HepG2 (cell line): ENCODE measurements around the gene TEDC1. TPM values are rescaled to one million over a fixed set of nuclear protein-coding genes. Genes with fewer than 3 reads are reported as not detected.

Experiments
- ASH2L ChIP-seq: fragments of 300-600, 200-600 bp; sonication (generic); IDR thresholded peaks from 2 replicates; pipeline ENCODE4 v1.7.0; 2017; ENCODE audit warnings: low read depth, mild to moderate bottlenecking, moderate library complexity, mixed read lengths, low read length; ENCODE audit not compliant: insufficient read length
- BORCS8-MEF2B ChIP-seq: sonication (generic); formaldehyde crosslinking; IDR thresholded peaks from 2 replicates; pipeline ENCODE4 v1.8.0; 2022; ENCODE audit warnings: mild to moderate bottlenecking, missing genetic modification reagents
- GPBP1L1 ChIP-seq: sonication (generic); formaldehyde crosslinking; IDR thresholded peaks from 2 replicates; pipeline ENCODE4 v1.5.0; 2020; ENCODE audit warnings: mild to moderate bottlenecking, missing genetic modification reagents
- HMGXB4 ChIP-seq, 2 experiments: sonication (generic) in 1 of 2; formaldehyde crosslinking in 1 of 2; IDR thresholded peaks; 2 replicates each; pipeline versions ENCODE4 v1.4.0 to v1.6.1; 2018 to 2020; ENCODE audit warnings: missing genetic modification reagents in 2 of 2, borderline replicate concordance in 1 of 2, low read depth in 1 of 2, mild to moderate bottlenecking in 1 of 2, missing biosample characterization in 1 of 2
- PBX3 ChIP-seq: sonication (generic); formaldehyde crosslinking; IDR thresholded peaks from 2 replicates; pipeline ENCODE4 v1.8.1; 2023; ENCODE audit warnings: missing genetic modification reagents, inconsistent platforms, borderline replicate concordance
- SALL1 ChIP-seq: sonication (generic); formaldehyde crosslinking; IDR thresholded peaks from 2 replicates; pipeline ENCODE4 v1.8.0; 2022; ENCODE audit warnings: mild to moderate bottlenecking, missing genetic modification reagents
- SNAPC2 ChIP-seq: sonication (generic); formaldehyde crosslinking; IDR thresholded peaks from 2 replicates; pipeline ENCODE4 v1.8.1; 2022; ENCODE audit warnings: mild to moderate bottlenecking, missing genetic modification reagents
- TFDP2 ChIP-seq: sonication (generic); formaldehyde crosslinking; IDR thresholded peaks from 2 replicates; pipeline ENCODE4 v1.4.0; 2020; ENCODE audit warnings: missing genetic modification reagents
- ZBED4 ChIP-seq: sonication (generic); formaldehyde crosslinking; IDR thresholded peaks from 2 replicates; pipeline ENCODE4 v1.4.0; 2020; ENCODE audit warnings: missing genetic modification reagents, borderline replicate concordance
- ZBTB20 ChIP-seq: sonication (generic); formaldehyde crosslinking; IDR thresholded peaks from 2 replicates; pipeline ENCODE4 v1.8.1; 2023; ENCODE audit warnings: missing genetic modification reagents, low read depth, mild to moderate bottlenecking, borderline replicate concordance
- ZNF124 ChIP-seq: sonication (generic); formaldehyde crosslinking; IDR thresholded peaks from 2 replicates; pipeline ENCODE4 v1.4.0; 2020; ENCODE audit warnings: missing genetic modification reagents
- ZNF160 ChIP-seq: sonication (generic); formaldehyde crosslinking; IDR thresholded peaks from 2 replicates; pipeline ENCODE4 v1.8.0; 2022; ENCODE audit warnings: mild to moderate bottlenecking, inconsistent platforms, missing genetic modification reagents
- ZNF484 ChIP-seq: sonication (generic); formaldehyde crosslinking; IDR thresholded peaks from 2 replicates; pipeline ENCODE4 v1.5.1; 2020; ENCODE audit warnings: mild to moderate bottlenecking, low read depth, missing genetic modification reagents, borderline replicate concordance
- ZNF501 ChIP-seq: sonication (generic); formaldehyde crosslinking; IDR thresholded peaks from 2 replicates; pipeline ENCODE4 v1.5.1; 2020; ENCODE audit warnings: mild to moderate bottlenecking, moderate library complexity, missing genetic modification reagents
- ZNF572 ChIP-seq: sonication (generic); formaldehyde crosslinking; IDR thresholded peaks from 2 replicates; pipeline ENCODE4 v1.5.1; 2020; ENCODE audit warnings: mild to moderate bottlenecking, missing genetic modification reagents
- ZNF580 ChIP-seq: IDR thresholded peaks from 2 replicates; pipeline ENCODE4 v1.6.1; 2016; ENCODE audit warnings: low read depth, borderline replicate concordance
- ZNF746 ChIP-seq: sonication (generic); formaldehyde crosslinking; IDR thresholded peaks from 2 replicates; pipeline ENCODE4 v1.8.0; 2022; ENCODE audit warnings: mild to moderate bottlenecking, missing genetic modification reagents
- polyA plus RNA-seq, 8 experiments: library from polyadenylated mRNA; depleted of rRNA in 3 of 8; stranded (reverse) in 7 of 8; unstranded in 1 of 8; fragments of >200 nt; fragmentation: Illumina TruSeq in 4 of 8; extraction: Trizol in 4 of 8; gene quantifications; 2 replicates each; pipeline versions ENCODE4 v1.2.1 to v1.2.3, GENCODE V29; 2011 to 2016; ENCODE audit warnings: low read depth in 4 of 8, missing spikeins in 1 of 8, mixed read lengths in 1 of 8; ENCODE audit not compliant: insufficient read depth in 1 of 8
- total RNA-seq, 5 experiments: library from RNA; depleted of rRNA; stranded (reverse); fragments of >200 nt; fragmentation: Illumina TruSeq; extraction: Trizol; gene quantifications; 2 replicates each; pipeline ENCODE4 v1.2.3, GENCODE V29; 2016; ENCODE audit warnings: low read depth in 1 of 5

The TEDC1 gene
- total and polyA plus RNA-seq, 2 of the 13 experiments (the other 11 are each of a cell fraction or from before 2014, with no cell fraction given) = 5.7 to 27.4 TPM

GRCh38 chr14:105495990-105496830, 5.2 kb downstream of the TEDC1 start (continued):
- TF ChIP-seq HMGXB4 (CRISPR knock-in tag; IDR thresholded peaks at IDR 0.05; ENCODE audit: borderline replicate concordance in 1 of 2, low read depth in 1 of 2) (peak in 1 of 2 experiments; percentile 75; a peak in 1 of 4 replicates), GPBP1L1 (CRISPR knock-in tag) (no peak), SNAPC2 (CRISPR knock-in tag) (no peak; the same call in 1 of the 2 replicates), ZBED4 (CRISPR knock-in tag) (no peak; the same call in 1 of the 2 replicates), ZNF580 (CRISPR knock-in tag) (peak; percentile 78; the same call in 1 of the 2 replicates), ZNF160 (CRISPR knock-in tag) (no peak; the same call in 1 of the 2 replicates), ZNF746 (CRISPR knock-in tag) (peak; percentile 58; the same call in 1 of the 2 replicates), ZNF484 (CRISPR knock-in tag) (no peak), PBX3 (CRISPR knock-in tag) (no peak), ZNF501 (CRISPR knock-in tag) (peak; percentile 74), ZNF572 (peak; percentile 32; the same call in 1 of the 2 replicates), TFDP2 (CRISPR knock-in tag) (peak; percentile 42; the same call in 1 of the 2 replicates), ZNF124 (peak; percentile 79; the same call in 1 of the 2 replicates), SALL1 (peak; percentile 85), ASH2L (peak; percentile 46), ZBTB20 (CRISPR knock-in tag) (peak; percentile 67; the same call in 1 of the 2 replicates), BORCS8-MEF2B (CRISPR knock-in tag) (peak; percentile 76)
